Lower leg skin (tissue), 4 donors: ENCODE measurements around the gene FAM124B. TPM values are rescaled to one million over a fixed set of nuclear protein-coding genes. Genes with fewer than 3 reads are reported as not detected.

Experiments
- DNase-seq, 2 donors: peaks; one replicate each; pipeline ENCODE4 v3.0.0-alpha.2; 2019; ENCODE audit warnings: low spot score in 2 of 2
- H3K4me3 ChIP-seq: fragments of 200-600 bp; sonication (generic); 2 replicates; pipeline ENCODE4 v1.5.1; 2017; ENCODE audit warnings: mild to moderate bottlenecking, low read depth; ENCODE audit not compliant: poor library complexity, severe bottlenecking
- POLR2A ChIP-seq, 2 donors: fragments of 450-650 bp; IDR thresholded peaks; one replicate each; pipeline ENCODE4 v1.6.1; 2016 to 2017; ENCODE audit warnings: antibody characterized with exemption in 2 of 2, mild to moderate bottlenecking in 1 of 2, moderate library complexity in 1 of 2
- WGBS, 2 donors: methylation state at CpG; one replicate each; pipeline ENCODE4 v1.1.5; 2018; 5-methylcytosine and 5-hydroxymethylcytosine counted together
- intact Hi-C: fragments of 100-400 bp; cut with DNase I; formaldehyde crosslinking; loops from one replicate; pipeline ENCODE4 v1.15.0; 2023; ENCODE audit warnings: low total_unique reads
- total RNA-seq, 4 donors: library from RNA; depleted of rRNA; stranded (reverse); fragments of >200 nt; gene quantifications; one replicate each; pipeline ENCODE4 v1.1.0, GENCODE V29; 2016
- TF ChIP-seq, protein P1 (sequence below), 3 donors: fragments of 450-650 bp; IDR thresholded peaks; one replicate each; pipeline ENCODE4 v1.5.1; 2016; ENCODE audit warnings: antibody characterized with exemption in 3 of 3, mild to moderate bottlenecking in 3 of 3, moderate library complexity in 2 of 3

FAM124B gene
- total RNA-seq, 4 donors from 2014 or later = 0.55 to 3.9 (median 2.2) TPM

DNA sequence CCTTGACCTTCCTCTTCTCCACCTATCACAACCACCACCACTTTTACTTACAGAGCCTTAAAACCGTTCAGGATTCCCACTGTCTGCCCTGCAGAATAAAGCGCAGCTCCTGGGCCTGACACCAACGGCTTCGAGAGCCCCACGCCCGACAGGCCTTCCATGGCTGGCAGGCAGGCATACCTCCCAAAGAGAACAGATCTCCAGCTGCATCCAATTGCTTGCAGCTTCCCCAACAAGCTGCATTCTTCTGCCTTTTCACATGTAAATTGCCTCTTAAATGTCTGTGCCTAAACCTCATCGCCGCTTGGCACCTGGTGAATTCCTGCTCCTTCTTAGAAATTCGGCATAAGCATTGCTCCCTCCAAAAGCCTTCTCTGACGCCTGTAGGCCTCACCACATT, 31.5 kb upstream of the FAM124B start:
- TF ChIP-seq POLR2A (IDR thresholded peaks at IDR 0.05) = no peak
- TF ChIP-seq, protein P1, sequence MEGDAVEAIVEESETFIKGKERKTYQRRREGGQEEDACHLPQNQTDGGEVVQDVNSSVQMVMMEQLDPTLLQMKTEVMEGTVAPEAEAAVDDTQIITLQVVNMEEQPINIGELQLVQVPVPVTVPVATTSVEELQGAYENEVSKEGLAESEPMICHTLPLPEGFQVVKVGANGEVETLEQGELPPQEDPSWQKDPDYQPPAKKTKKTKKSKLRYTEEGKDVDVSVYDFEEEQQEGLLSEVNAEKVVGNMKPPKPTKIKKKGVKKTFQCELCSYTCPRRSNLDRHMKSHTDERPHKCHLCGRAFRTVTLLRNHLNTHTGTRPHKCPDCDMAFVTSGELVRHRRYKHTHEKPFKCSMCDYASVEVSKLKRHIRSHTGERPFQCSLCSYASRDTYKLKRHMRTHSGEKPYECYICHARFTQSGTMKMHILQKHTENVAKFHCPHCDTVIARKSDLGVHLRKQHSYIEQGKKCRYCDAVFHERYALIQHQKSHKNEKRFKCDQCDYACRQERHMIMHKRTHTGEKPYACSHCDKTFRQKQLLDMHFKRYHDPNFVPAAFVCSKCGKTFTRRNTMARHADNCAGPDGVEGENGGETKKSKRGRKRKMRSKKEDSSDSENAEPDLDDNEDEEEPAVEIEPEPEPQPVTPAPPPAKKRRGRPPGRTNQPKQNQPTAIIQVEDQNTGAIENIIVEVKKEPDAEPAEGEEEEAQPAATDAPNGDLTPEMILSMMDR (IDR thresholded peaks at IDR 0.05) = no peak

DNA sequence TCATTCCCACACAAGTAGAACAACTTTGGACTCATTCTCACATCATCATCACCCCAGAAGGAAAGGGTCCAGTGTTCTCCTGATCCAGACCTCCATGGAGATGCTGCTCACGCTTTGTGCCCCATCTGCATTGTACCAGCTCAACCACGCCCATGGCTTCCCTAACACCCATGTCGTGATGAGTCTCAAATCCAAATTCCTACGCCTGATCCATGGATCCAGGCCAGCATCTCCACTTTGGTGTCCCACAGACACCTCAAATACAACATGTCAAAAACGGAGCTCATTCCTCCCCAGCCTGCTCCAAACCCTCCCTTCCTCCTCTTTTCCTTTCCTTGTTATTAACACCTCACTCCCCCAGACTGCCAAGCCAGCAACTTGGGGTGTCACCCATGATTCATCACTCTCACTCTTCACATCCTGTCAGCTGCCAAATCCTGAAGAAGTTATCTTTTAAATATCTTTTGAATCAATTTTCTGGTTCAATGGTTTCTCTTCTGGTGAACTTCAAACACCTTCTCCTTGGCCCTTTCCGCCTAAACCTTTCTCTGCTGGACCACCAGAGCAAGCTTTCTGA, 30.2 kb upstream of the FAM124B start:
- 61 to 65% methylated on average over 6 of the region's 6 CpGs for WGBS, 2 donors
- no peak for DNase-seq
- intact Hi-C loops = no loop called here
- TF ChIP-seq, protein P1 (IDR thresholded peaks at IDR 0.05) = no peak
- TF ChIP-seq POLR2A (IDR thresholded peaks at IDR 0.05) = no peak
- H3K4me3 ChIP-seq = no peak overlapping the region

More for the DNA sequence above, 31.5 kb upstream of the FAM124B start:
- no peak overlapping the region for H3K4me3 ChIP-seq
- intact Hi-C loops = no loop called here
- DNase-seq = no peak
- 40 to 51% methylated on average over 10 of the region's 10 CpGs for WGBS, 2 donors

DNA sequence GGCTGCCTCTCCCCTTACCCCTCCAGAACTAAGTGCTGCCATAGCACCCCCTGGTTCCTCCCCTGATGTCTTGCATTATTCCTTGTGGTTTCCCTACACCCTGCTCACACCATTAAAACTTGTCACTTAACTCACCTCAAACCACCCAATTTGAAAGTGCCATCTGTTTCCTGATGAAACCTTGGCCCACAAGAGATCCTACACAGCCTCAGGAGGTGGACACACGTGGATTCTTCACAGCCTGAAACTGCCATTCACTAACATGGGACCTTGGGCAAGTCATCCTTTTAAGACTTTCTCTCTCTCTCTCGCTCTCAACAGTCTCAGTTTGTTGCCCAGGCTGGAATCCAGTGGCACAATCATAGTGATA, 27.5 kb upstream of the FAM124B start:
- intact Hi-C loops = no loop called here
- TF ChIP-seq, protein P1 (IDR thresholded peaks at IDR 0.05) = no peak
- H3K4me3 ChIP-seq = no peak overlapping the region
- WGBS, 2 donors = 63 to 87% methylated on average over 2 of the region's 2 CpGs
- DNase-seq = no peak

DNA sequence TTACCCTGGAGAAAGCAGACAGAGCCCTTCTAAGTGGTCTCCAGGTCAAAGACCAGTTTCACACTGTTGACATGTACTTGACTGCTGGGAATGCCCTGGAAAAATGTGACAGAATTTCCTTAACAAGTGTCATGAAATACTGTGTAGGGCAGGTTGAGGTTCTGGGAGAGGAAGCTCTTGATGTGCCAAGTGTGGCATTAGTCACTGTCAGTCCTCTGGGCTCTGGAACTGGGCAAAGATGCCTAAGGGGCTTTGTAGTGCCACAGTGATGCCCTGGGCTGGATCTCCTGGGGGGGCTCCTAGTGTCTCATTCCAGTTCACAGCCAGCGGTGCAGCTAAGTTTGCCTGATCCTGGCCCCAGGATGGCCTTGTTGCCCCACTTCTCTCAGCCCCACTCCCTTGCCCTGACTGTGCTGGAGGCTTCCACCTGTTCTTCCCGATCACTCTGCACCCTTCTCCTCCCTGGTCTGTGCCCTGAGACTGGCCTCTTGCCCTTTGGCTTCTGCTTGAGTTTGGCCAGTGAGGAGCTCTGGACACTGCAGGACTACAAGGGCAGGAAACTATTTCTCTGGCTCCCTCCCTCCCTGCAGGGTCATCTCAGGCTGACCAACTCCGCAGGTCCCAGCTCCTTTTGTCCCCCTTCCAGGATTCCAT, 27.0 kb upstream of the FAM124B start:
- no peak overlapping the region for H3K4me3 ChIP-seq
- TF ChIP-seq POLR2A (IDR thresholded peaks at IDR 0.05) = no peak
- TF ChIP-seq, protein P1 (IDR thresholded peaks at IDR 0.05) = no peak
- intact Hi-C loops = no loop called here
- 74 to 90% methylated on average over 2 to 3 of the region's 3 CpGs for WGBS, 2 donors
- no peak for DNase-seq

DNA sequence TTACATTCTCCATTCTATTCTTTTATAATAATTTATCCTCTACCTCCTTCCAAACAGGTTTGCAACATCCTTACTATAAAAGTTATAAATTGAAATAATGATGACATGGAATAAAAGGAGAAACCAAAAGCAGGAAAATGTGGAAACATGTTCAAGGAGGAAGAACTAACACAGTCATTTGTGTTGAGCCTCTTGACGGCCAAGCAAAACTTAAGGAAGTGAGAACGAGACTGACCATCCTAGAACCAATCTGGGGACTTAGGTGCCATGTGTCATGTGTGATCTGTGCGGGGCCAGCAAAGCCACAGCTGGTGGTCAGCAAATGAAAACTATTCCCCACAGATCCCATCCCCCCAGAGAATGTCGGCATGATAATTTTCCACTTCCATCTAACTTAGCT, 25.6 kb upstream of the FAM124B start:
- no peak for TF ChIP-seq POLR2A (IDR thresholded peaks at IDR 0.05)
- TF ChIP-seq, protein P1 (IDR thresholded peaks at IDR 0.05) = no peak
- H3K4me3 ChIP-seq = no peak overlapping the region
- WGBS, 2 donors = 66 to 77% methylated on average over 4 of the region's 4 CpGs
- DNase-seq = no peak
- intact Hi-C loops = no loop called here

DNA sequence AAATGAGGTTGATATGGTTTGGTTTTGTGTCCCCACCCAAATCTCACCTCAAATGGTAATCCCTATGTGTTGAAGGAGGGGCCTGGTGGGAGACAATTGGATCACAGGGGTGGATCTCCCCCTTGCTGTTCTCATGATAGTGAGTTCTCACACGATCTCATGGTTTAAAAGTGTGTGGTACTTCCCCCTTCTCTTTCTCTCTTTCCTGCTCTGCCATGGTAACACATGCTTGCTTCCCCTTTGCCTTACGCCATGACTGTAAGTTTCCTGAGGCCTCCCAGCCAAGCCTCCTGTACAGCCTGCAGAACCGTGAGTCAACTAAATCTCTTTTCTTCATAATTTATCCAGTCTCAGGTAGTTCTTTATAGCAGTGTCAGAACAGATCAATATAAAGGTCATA, 24.7 kb upstream of the FAM124B start:
- DNase-seq = no peak
- 65 to 85% methylated on average over 3 of the region's 3 CpGs for WGBS, 2 donors
- no peak for TF ChIP-seq POLR2A (IDR thresholded peaks at IDR 0.05)
- TF ChIP-seq, protein P1 (IDR thresholded peaks at IDR 0.05) = no peak
- no peak overlapping the region for H3K4me3 ChIP-seq
- intact Hi-C loops = no loop called here
